GM23338 (cell line): ENCODE results near the gene ST7L. TPM values are rescaled to one million over a fixed set of nuclear protein-coding genes. Genes with fewer than 3 reads are reported as not detected.

ENCODE experiments used
- ATAC-seq: fragments of 200-7000 bp; cut with Tn5 transposase; 3 replicates; pipeline ENCODE4 v1.9.1; 2020
- DNase-seq: peaks from one replicate; pipeline ENCODE4 v3.0.0-alpha.2; 2015; ENCODE audit warnings: low spot score
- H2AFZ ChIP-seq: fragments of 200-600 bp; sonication (generic); 2 replicates; pipeline ENCODE4 v1.8.0; 2016; ENCODE audit warnings: antibody characterized with exemption, mild to moderate bottlenecking, moderate library complexity
- H3F3A ChIP-seq: fragments of 200-600 bp; sonication (generic); replicated peaks from 2 replicates; pipeline ENCODE4 v1.8.0; 2017; ENCODE audit warnings: antibody characterized with exemption, mixed run types, low read depth
- H3K27ac ChIP-seq: fragments of 200-600 bp; sonication (generic); 2 replicates; pipeline ENCODE4 v1.6.1; 2016; ENCODE audit warnings: low read depth
- H3K27me3 ChIP-seq: fragments of 200-600 bp; sonication (generic); 2 replicates; pipeline ENCODE4 v1.8.0; 2016; ENCODE audit warnings: mild to moderate bottlenecking, mixed run types, moderate library complexity; ENCODE audit not compliant: insufficient read depth
- H3K36me3 ChIP-seq: fragments of 200-600 bp; sonication (generic); 2 replicates; pipeline ENCODE4 v1.8.0; 2016; ENCODE audit warnings: mild to moderate bottlenecking; ENCODE audit not compliant: insufficient read depth
- H3K4me1 ChIP-seq: fragments of 200-600 bp; sonication (generic); 2 replicates; pipeline ENCODE4 v1.8.0; 2016; ENCODE audit warnings: mild to moderate bottlenecking, moderate library complexity; ENCODE audit not compliant: insufficient read depth
- H3K4me2 ChIP-seq: fragments of 200-600 bp; sonication (generic); 2 replicates; pipeline ENCODE4 v1.7.1; 2017; ENCODE audit warnings: mixed run types
- H3K4me3 ChIP-seq: fragments of 200-600 bp; sonication (generic); 2 replicates; pipeline ENCODE4 v1.6.1; 2016; ENCODE audit warnings: mixed run types
- H3K79me2 ChIP-seq: fragments of 200-600 bp; sonication (generic); replicated peaks from 2 replicates; pipeline ENCODE4 v1.8.0; 2017; ENCODE audit warnings: mild to moderate bottlenecking; ENCODE audit not compliant: insufficient read depth
- H3K9me2 ChIP-seq: fragments of 200-600 bp; sonication (generic); 2 replicates; pipeline ENCODE4 v1.8.0; 2017; ENCODE audit not compliant: insufficient read depth
- H4K20me1 ChIP-seq: fragments of 200-600 bp; sonication (generic); replicated peaks from 2 replicates; pipeline ENCODE4 v1.8.0; 2017; ENCODE audit warnings: mild to moderate bottlenecking; ENCODE audit not compliant: insufficient read depth
- H3K27ac Mint-ChIP-seq: 2 replicates; pipeline ENCODE4 v1.8.0; 2020; ENCODE audit warnings: inconsistent platforms, mild to moderate bottlenecking, moderate library complexity, mixed read lengths
- H3K27me3 Mint-ChIP-seq: 3 replicates; pipeline ENCODE4 v1.8.0; 2022; ENCODE audit warnings: low read depth, mild to moderate bottlenecking, moderate library complexity, mixed read lengths, inconsistent platforms; ENCODE audit not compliant: insufficient read depth, poor library complexity
- H3K36me3 Mint-ChIP-seq: 3 replicates; pipeline ENCODE4 v1.8.0; 2021; ENCODE audit warnings: low read depth, mild to moderate bottlenecking, inconsistent platforms, moderate library complexity, mixed read lengths
- H3K4me1 Mint-ChIP-seq: 3 replicates; pipeline ENCODE4 v1.8.0; 2020; ENCODE audit warnings: mild to moderate bottlenecking, inconsistent platforms, mixed read lengths
- H3K4me3 Mint-ChIP-seq: 3 replicates; pipeline ENCODE4 v1.8.0; 2021; ENCODE audit warnings: moderate library complexity, mild to moderate bottlenecking, inconsistent platforms, mixed read lengths
- H3K9me3 Mint-ChIP-seq: 3 replicates; pipeline ENCODE4 v1.8.0; 2020; ENCODE audit warnings: moderate library complexity, mild to moderate bottlenecking, inconsistent platforms, mixed read lengths
- CREB1 ChIP-seq: fragments of 250-450 bp; sonication (Bioruptor Pico); IDR thresholded peaks from 2 replicates; pipeline ENCODE4 v1.5.0; 2020; ENCODE audit warnings: low read depth, mild to moderate bottlenecking, moderate library complexity
- EZH2 ChIP-seq: fragments of 200-600 bp; sonication (generic); IDR thresholded peaks from one replicate; pipeline ENCODE4 v1.8.0; 2017; ENCODE audit warnings: antibody characterized with exemption, mild to moderate bottlenecking, low read depth; ENCODE audit not compliant: unreplicated experiment
- EZH2phosphoT487 ChIP-seq: fragments of 200-600 bp; sonication (generic); IDR thresholded peaks from one replicate; pipeline ENCODE4 v1.8.1; 2018; ENCODE audit warnings: antibody characterized with exemption; ENCODE audit not compliant: unreplicated experiment
- JUNB ChIP-seq: IDR thresholded peaks from one replicate; pipeline ENCODE4 v1.6.1; 2016; ENCODE audit warnings: antibody characterized with exemption; ENCODE audit not compliant: unreplicated experiment
- NANOG ChIP-seq: IDR thresholded peaks from 2 replicates; pipeline ENCODE4 v1.6.1; 2016; ENCODE audit warnings: antibody characterized with exemption, borderline replicate concordance
- POLR2AphosphoS5 ChIP-seq: IDR thresholded peaks from 2 replicates; pipeline ENCODE4 v1.6.1; 2016; ENCODE audit warnings: antibody characterized with exemption, low read depth
- ZNF331 ChIP-seq: fragments of 250-450 bp; sonication (Bioruptor Pico); IDR thresholded peaks from 2 replicates; pipeline ENCODE4 v1.5.0; 2020; ENCODE audit warnings: low read depth, mild to moderate bottlenecking, moderate library complexity
- polyA plus RNA-seq: library from polyadenylated mRNA; unstranded; fragments of >200 nt; fragmentation: Nextera tagmentation; extraction: Ambion mirVana; gene quantifications from 2 replicates; pipeline ENCODE4 v1.2.1, GENCODE V29; 2016
- total RNA-seq: library from RNA; depleted of rRNA; stranded (reverse); fragments of >200 nt; shearing (Covaris generic); gene quantifications from 2 replicates; pipeline ENCODE4 v1.2.3, GENCODE V29; 2014
- TF ChIP-seq, protein P1 (sequence below): IDR thresholded peaks from one replicate; pipeline ENCODE4 v1.6.1; 2018; ENCODE audit warnings: antibody characterized with exemption; ENCODE audit not compliant: unreplicated experiment
- TF ChIP-seq, protein P2 (sequence below), 2 experiments: fragments of 200-600 bp in 1 of 2; sonication (generic) in 1 of 2; conservative IDR thresholded peaks; 2 replicates each; pipeline versions ENCODE4 v1.5.1 to v1.6.1; 2016 to 2017; ENCODE audit warnings: antibody characterized with exemption in 2 of 2, low read depth in 2 of 2, mild to moderate bottlenecking in 2 of 2, moderate library complexity in 1 of 2
- TF ChIP-seq, protein P3 (sequence below): IDR thresholded peaks from 2 replicates; pipeline ENCODE4 v1.6.1; 2016; ENCODE audit warnings: antibody characterized with exemption

The ST7L gene
- total and polyA plus RNA-seq, 2 experiments from 2014 or later: 18.2 to 21.0 TPM

DNA sequence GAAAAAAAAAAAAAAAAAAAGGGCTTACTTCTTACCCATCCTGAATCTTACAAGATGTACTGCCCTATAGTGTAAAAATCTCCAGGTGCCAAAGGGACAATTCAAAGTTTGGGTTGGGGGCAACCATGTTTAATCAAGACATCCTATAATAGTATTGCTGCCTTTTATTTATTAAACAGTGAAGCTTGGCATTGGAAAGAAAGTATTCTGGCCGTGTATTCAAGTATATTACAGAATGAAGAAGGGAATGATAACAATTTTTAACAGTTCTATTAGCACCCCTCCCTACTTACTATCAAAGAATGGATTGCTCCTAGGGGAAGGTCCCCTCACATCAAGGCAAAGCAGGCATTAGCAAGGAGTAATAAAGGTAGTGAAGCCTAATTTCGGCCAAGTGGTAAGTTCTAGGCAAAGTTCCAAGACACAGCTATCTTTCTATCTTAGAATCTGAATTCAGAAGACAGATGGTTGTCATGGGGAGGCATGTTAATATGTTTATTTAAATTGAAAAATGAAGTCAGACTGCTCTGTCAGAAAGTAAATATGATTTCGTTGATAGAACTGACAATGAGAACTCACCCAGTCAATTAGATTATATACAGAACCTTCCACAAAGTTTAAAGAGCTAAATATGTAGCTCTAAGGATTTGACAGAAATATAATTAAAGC is 24.6 kb downstream of the ST7L start:
- H4K20me1 ChIP-seq: no peaks in the 10 kb centered on the region
- no peak overlapping the region for H3K27ac ChIP-seq
- H2AFZ ChIP-seq: no peak overlapping the region
- H3K27me3 ChIP-seq: no peaks in the 10 kb centered on the region
- no peak overlapping the region for H3K4me2 ChIP-seq
- no peaks in the 10 kb centered on the region for H3K79me2 ChIP-seq
- no peaks in the 10 kb centered on the region for H3K27me3 Mint-ChIP-seq
- DNase-seq: no peak
- no peak for TF ChIP-seq EZH2
- TF ChIP-seq EZH2phosphoT487: no peak
- TF ChIP-seq NANOG: no peak
- no peak for TF ChIP-seq ZNF331 (CRISPR knock-in tag)
- TF ChIP-seq, protein P1, sequence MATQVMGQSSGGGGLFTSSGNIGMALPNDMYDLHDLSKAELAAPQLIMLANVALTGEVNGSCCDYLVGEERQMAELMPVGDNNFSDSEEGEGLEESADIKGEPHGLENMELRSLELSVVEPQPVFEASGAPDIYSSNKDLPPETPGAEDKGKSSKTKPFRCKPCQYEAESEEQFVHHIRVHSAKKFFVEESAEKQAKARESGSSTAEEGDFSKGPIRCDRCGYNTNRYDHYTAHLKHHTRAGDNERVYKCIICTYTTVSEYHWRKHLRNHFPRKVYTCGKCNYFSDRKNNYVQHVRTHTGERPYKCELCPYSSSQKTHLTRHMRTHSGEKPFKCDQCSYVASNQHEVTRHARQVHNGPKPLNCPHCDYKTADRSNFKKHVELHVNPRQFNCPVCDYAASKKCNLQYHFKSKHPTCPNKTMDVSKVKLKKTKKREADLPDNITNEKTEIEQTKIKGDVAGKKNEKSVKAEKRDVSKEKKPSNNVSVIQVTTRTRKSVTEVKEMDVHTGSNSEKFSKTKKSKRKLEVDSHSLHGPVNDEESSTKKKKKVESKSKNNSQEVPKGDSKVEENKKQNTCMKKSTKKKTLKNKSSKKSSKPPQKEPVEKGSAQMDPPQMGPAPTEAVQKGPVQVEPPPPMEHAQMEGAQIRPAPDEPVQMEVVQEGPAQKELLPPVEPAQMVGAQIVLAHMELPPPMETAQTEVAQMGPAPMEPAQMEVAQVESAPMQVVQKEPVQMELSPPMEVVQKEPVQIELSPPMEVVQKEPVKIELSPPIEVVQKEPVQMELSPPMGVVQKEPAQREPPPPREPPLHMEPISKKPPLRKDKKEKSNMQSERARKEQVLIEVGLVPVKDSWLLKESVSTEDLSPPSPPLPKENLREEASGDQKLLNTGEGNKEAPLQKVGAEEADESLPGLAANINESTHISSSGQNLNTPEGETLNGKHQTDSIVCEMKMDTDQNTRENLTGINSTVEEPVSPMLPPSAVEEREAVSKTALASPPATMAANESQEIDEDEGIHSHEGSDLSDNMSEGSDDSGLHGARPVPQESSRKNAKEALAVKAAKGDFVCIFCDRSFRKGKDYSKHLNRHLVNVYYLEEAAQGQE: no peak
- TF ChIP-seq JUNB: no peak
- TF ChIP-seq POLR2AphosphoS5: no peak
- TF ChIP-seq, protein P2, sequence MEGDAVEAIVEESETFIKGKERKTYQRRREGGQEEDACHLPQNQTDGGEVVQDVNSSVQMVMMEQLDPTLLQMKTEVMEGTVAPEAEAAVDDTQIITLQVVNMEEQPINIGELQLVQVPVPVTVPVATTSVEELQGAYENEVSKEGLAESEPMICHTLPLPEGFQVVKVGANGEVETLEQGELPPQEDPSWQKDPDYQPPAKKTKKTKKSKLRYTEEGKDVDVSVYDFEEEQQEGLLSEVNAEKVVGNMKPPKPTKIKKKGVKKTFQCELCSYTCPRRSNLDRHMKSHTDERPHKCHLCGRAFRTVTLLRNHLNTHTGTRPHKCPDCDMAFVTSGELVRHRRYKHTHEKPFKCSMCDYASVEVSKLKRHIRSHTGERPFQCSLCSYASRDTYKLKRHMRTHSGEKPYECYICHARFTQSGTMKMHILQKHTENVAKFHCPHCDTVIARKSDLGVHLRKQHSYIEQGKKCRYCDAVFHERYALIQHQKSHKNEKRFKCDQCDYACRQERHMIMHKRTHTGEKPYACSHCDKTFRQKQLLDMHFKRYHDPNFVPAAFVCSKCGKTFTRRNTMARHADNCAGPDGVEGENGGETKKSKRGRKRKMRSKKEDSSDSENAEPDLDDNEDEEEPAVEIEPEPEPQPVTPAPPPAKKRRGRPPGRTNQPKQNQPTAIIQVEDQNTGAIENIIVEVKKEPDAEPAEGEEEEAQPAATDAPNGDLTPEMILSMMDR (conservative IDR thresholded peaks at IDR 0.05; ENCODE audit: low read depth in 2 of 2): no peak
- no peak for TF ChIP-seq CREB1 (CRISPR knock-in tag)
- no peaks in the 10 kb centered on the region for H3K9me3 Mint-ChIP-seq
- H3K4me3 Mint-ChIP-seq: no peak overlapping the region
- no peak overlapping the region for H3K27ac Mint-ChIP-seq
- H3K4me3 ChIP-seq: no peak overlapping the region
- H3K9me2 ChIP-seq: no peaks in the 10 kb centered on the region
- no peaks in the 10 kb centered on the region; the same call in 1 of the 2 replicates for H3K36me3 ChIP-seq
- no peaks in the 10 kb centered on the region for H3K4me1 Mint-ChIP-seq
- no peaks in the 10 kb centered on the region for H3F3A ChIP-seq
- H3K4me1 ChIP-seq: no peaks in the 10 kb centered on the region
- ATAC-seq: no peak
- peaks cover 18% of the 10 kb centered on the region; the same call in 2 of the 3 replicates for H3K36me3 Mint-ChIP-seq

DNA sequence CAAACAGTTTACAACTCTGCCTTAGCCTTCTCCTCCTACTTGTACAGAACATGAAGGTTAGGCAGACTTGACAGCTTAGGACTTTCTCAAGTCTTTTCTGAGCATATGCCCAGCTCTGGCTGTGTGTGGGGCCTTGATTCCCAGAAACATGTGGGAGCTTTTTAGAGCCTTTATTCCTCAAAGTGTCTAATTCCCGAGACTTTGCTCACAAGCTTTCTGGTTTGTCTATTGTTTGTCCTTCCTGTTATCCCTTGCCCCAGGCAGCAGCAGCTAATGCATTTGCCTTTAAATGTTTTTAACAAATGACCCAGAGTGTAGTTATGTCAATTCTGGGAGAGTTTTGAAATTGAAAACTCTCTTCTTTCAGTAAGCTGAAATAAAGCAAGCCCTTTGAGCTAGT is 29.2 kb downstream of the ST7L start:
- no peaks in the 10 kb centered on the region for H3K79me2 ChIP-seq
- no peak overlapping the region for H2AFZ ChIP-seq
- H3F3A ChIP-seq: no peaks in the 10 kb centered on the region
- Mint-ChIP-seq H3K4me1 (no peaks in the 10 kb centered on the region), H3K4me3 (no peak overlapping the region), H3K9me3 (no peaks in the 10 kb centered on the region), H3K27me3 (no peaks in the 10 kb centered on the region), H3K36me3 (peaks cover 29% of the 10 kb centered on the region; the same call in 2 of the 3 replicates), H3K27ac (no peak overlapping the region)
- no peaks in the 10 kb centered on the region for H3K4me1 ChIP-seq
- DNase-seq (no peak), ATAC-seq (no peak)
- H4K20me1 ChIP-seq: no peaks in the 10 kb centered on the region
- H3K36me3 ChIP-seq: no peaks in the 10 kb centered on the region; the same call in 1 of the 2 replicates
- no peak overlapping the region for H3K27ac ChIP-seq
- no peaks in the 10 kb centered on the region for H3K9me2 ChIP-seq
- H3K27me3 ChIP-seq: no peaks in the 10 kb centered on the region
- H3K4me2 ChIP-seq: no peak overlapping the region
- no peak overlapping the region for H3K4me3 ChIP-seq
- TF ChIP-seq JUNB: no peak
- TF ChIP-seq, protein P2 (conservative IDR thresholded peaks at IDR 0.05; ENCODE audit: low read depth in 2 of 2): no peak
- no peak for TF ChIP-seq NANOG
- TF ChIP-seq POLR2AphosphoS5: no peak
- TF ChIP-seq EZH2: no peak
- TF ChIP-seq, protein P3, sequence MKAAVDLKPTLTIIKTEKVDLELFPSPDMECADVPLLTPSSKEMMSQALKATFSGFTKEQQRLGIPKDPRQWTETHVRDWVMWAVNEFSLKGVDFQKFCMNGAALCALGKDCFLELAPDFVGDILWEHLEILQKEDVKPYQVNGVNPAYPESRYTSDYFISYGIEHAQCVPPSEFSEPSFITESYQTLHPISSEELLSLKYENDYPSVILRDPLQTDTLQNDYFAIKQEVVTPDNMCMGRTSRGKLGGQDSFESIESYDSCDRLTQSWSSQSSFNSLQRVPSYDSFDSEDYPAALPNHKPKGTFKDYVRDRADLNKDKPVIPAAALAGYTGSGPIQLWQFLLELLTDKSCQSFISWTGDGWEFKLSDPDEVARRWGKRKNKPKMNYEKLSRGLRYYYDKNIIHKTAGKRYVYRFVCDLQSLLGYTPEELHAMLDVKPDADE: no peak
